Smooth muscle cell (in vitro differentiated cells): ENCODE data around the gene GID4. TPM values are rescaled to one million over a fixed set of nuclear protein-coding genes. Genes with fewer than 3 reads are reported as not detected.

Experiments used
- DNase-seq: peaks from one replicate; lab custom pipeline; 2025; ENCODE audit not compliant: unreplicated experiment; lab: John Stamatoyannopoulos, UW
- H2AFZ ChIP-seq: fragments of 200-600 bp; sonication (generic); 2 replicates; pipeline ENCODE4 v1.6.0; 2016; ENCODE audit warnings: antibody characterized with exemption, low read depth, mild to moderate bottlenecking
- H3F3A ChIP-seq: fragments of 200-600 bp; sonication (generic); 2 replicates; pipeline ENCODE4 v1.6.0; 2017; ENCODE audit warnings: antibody characterized with exemption, low read depth
- H3K27ac ChIP-seq: fragments of 200-600 bp; sonication (generic); 2 replicates; pipeline ENCODE4 v1.5.1; 2016; ENCODE audit warnings: low read depth, mild to moderate bottlenecking
- H3K27me3 ChIP-seq: fragments of 200-600 bp; sonication (generic); 2 replicates; pipeline ENCODE4 v1.6.1; 2016; ENCODE audit warnings: low read depth, mild to moderate bottlenecking
- H3K36me3 ChIP-seq: fragments of 200-600 bp; sonication (generic); 2 replicates; pipeline ENCODE4 v1.5.1; 2016; ENCODE audit warnings: low read depth
- H3K4me1 ChIP-seq: fragments of 200-600 bp; sonication (generic); 2 replicates; pipeline ENCODE4 v1.5.1; 2016; ENCODE audit warnings: low read depth
- H3K4me2 ChIP-seq: fragments of 200-600 bp; sonication (generic); 2 replicates; pipeline ENCODE4 v1.6.0; 2016; ENCODE audit warnings: mild to moderate bottlenecking
- H3K4me3 ChIP-seq: fragments of 200-600 bp; sonication (generic); 2 replicates; pipeline ENCODE4 v1.5.1; 2016; ENCODE audit warnings: mild to moderate bottlenecking
- H3K79me2 ChIP-seq: fragments of 200-600 bp; sonication (generic); 2 replicates; pipeline ENCODE4 v1.6.0; 2016; ENCODE audit warnings: low read depth, mild to moderate bottlenecking
- H3K9ac ChIP-seq: fragments of 200-600 bp; sonication (generic); 2 replicates; pipeline ENCODE4 v1.6.0; 2016; ENCODE audit warnings: low read depth
- H3K9me3 ChIP-seq: fragments of 200-600 bp; sonication (generic); replicated peaks from 2 replicates; pipeline ENCODE4 v1.5.1; 2016; ENCODE audit warnings: low read depth
- H4K20me1 ChIP-seq: fragments of 200-600 bp; sonication (generic); 2 replicates; pipeline ENCODE4 v1.6.0; 2016; ENCODE audit warnings: low read depth
- WGBS: methylation state at CpG from one replicate; pipeline ENCODE4 v1.1.7; 2016; ENCODE audit warnings: low lambda C conversion rate; 5-methylcytosine and 5-hydroxymethylcytosine counted together
- polyA plus RNA-seq: library from polyadenylated mRNA; unstranded; fragments of >200 nt; fragmentation: Nextera tagmentation; extraction: Ambion mirVana; gene quantifications from 2 replicates; pipeline ENCODE4 v1.2.1, GENCODE V29; 2016
- total RNA-seq: library from RNA; depleted of rRNA; stranded (reverse); fragments of >200 nt; gene quantifications from 2 replicates; pipeline ENCODE4 v1.2.3, GENCODE V29; 2014
- TF ChIP-seq, protein P1 (sequence below): fragments of 200-600 bp; sonication (generic); IDR thresholded peaks from 2 replicates; pipeline ENCODE4 v1.5.1; 2017; ENCODE audit warnings: borderline replicate concordance, mild to moderate bottlenecking, antibody characterized with exemption; ENCODE audit not compliant: insufficient read depth, poor library complexity, severe bottlenecking

GID4 gene
- total RNA-seq (7.7 and 8.4 TPM in 2 replicates), polyA plus RNA-seq (6.1 and 7.5 TPM in 2 replicates)

- peak within 1 kb of the TSS; percentile 30 for H3K27ac ChIP-seq
- peaks cover 58% of the 10 kb centered on the region for H3K79me2 ChIP-seq
- peak within 1 kb of the TSS; percentile 97 for H2AFZ ChIP-seq
- peak within 1 kb of the TSS; percentile 81 for H3K9ac ChIP-seq
- 1% methylated on average over 62 of the region's 67 CpGs for WGBS
- peaks cover 14% of the 10 kb centered on the region for H3K4me1 ChIP-seq
- TF ChIP-seq, protein P1, sequence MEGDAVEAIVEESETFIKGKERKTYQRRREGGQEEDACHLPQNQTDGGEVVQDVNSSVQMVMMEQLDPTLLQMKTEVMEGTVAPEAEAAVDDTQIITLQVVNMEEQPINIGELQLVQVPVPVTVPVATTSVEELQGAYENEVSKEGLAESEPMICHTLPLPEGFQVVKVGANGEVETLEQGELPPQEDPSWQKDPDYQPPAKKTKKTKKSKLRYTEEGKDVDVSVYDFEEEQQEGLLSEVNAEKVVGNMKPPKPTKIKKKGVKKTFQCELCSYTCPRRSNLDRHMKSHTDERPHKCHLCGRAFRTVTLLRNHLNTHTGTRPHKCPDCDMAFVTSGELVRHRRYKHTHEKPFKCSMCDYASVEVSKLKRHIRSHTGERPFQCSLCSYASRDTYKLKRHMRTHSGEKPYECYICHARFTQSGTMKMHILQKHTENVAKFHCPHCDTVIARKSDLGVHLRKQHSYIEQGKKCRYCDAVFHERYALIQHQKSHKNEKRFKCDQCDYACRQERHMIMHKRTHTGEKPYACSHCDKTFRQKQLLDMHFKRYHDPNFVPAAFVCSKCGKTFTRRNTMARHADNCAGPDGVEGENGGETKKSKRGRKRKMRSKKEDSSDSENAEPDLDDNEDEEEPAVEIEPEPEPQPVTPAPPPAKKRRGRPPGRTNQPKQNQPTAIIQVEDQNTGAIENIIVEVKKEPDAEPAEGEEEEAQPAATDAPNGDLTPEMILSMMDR = no peak
- H4K20me1 ChIP-seq = peaks cover 16% of the 10 kb centered on the region
- H3K27me3 ChIP-seq = no peaks in the 10 kb centered on the region
- no peaks in the 10 kb centered on the region for H3K9me3 ChIP-seq
- H3K4me2 ChIP-seq = peak within 1 kb of the TSS; percentile 95
- peak within 1 kb of the TSS; percentile 84 for H3K4me3 ChIP-seq
- no peaks in the 10 kb centered on the region for H3F3A ChIP-seq
- DNase-seq = peak; percentile 96
- H3K36me3 ChIP-seq = no peaks in the 10 kb centered on the region
These were observed at the start of gene GID4, which contains the start of gene ATPAF2 for GRCh38 chr17:18038861-18039534. Gene GID4 (plus strand): TSS chr17:18039408. CDS start chr17:18039465, 57 bp downstream. Gene ATPAF2 (minus strand): TSS chr17:18039168. CDS start chr17:18039013, 155 bp downstream.

- no peaks in the 10 kb centered on the region for H3K79me2 ChIP-seq
- no peak overlapping the region for H3K4me3 ChIP-seq
- H3K9me3 ChIP-seq = no peaks in the 10 kb centered on the region
- H3K27me3 ChIP-seq = no peaks in the 10 kb centered on the region
- H3K4me2 ChIP-seq = no peak overlapping the region
- H3K9ac ChIP-seq = no peak overlapping the region
- no peak overlapping the region for H3K27ac ChIP-seq
- H4K20me1 ChIP-seq = no peaks in the 10 kb centered on the region
- no peak for DNase-seq
- 91% methylated on average over 10 of the region's 10 CpGs for WGBS
- H2AFZ ChIP-seq = no peak overlapping the region
- H3K4me1 ChIP-seq = no peaks in the 10 kb centered on the region
- TF ChIP-seq, protein P1 = no peak
- H3F3A ChIP-seq = no peaks in the 10 kb centered on the region
- H3K36me3 ChIP-seq = no peaks in the 10 kb centered on the region
These were observed 49.6 kb upstream of the GID4 start for GRCh38 chr17:17989618-17990017.

DNA sequence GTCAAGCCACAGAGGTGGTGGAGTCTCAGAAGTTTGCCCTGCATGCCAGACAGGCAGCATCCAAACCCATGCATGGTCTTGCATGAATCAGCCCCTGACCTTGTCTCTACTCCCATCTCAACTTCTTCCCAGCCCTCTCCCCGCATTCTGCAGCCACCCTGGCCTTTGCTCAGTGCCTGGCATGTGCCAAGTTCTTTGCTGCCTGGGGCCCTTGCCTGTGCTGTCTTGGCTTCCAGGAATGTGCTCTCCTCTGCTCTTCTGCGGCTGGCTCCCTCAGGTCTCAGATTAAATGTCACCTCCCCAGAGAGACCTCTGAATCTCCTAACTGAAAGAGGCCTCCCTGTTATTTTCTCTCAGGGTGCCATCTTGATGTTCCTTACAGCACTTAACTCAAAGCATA, 48.9 kb upstream of the GID4 start:
- H3K79me2 ChIP-seq = no peaks in the 10 kb centered on the region
- H3F3A ChIP-seq = no peaks in the 10 kb centered on the region
- no peak overlapping the region for H3K4me3 ChIP-seq
- H3K4me2 ChIP-seq = no peak overlapping the region
- H2AFZ ChIP-seq = no peak overlapping the region
- no peaks in the 10 kb centered on the region for H3K4me1 ChIP-seq
- no peaks in the 10 kb centered on the region for H4K20me1 ChIP-seq
- H3K9ac ChIP-seq = peak overlapping the region; percentile 85
- 64% methylated on average over 2 of the region's 2 CpGs for WGBS
- H3K27me3 ChIP-seq = no peaks in the 10 kb centered on the region
- TF ChIP-seq, protein P1 = no peak
- no peaks in the 10 kb centered on the region for H3K36me3 ChIP-seq
- H3K9me3 ChIP-seq = no peaks in the 10 kb centered on the region
- no peak for DNase-seq
- peak overlapping the region; percentile 96 for H3K27ac ChIP-seq

DNA sequence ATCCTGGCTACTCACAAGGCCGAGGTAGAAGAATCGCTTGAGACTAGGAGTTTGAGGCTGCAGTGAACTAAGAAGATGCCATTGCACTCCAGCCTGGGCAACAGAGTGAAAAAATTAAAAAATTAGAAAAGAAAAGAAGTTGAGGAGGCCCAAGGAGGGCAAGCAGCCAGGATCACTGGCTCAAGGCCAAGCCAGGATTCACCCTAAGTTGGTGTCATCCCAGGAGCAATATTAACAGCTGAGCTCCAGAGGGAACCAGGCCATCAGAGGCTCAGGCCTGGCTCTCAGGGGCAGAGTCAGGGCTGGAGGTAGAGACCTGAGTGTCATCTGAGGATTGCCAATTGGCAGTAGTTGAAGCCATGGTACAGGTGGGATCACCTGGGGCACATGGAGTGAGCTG, 45.8 kb upstream of the GID4 start:
- whole genome bisulfite sequencing = 100% methylated on average over 2 of the region's 2 CpGs
- TF ChIP-seq, protein P1 = no peak
- no peak overlapping the region for H3K4me3 ChIP-seq

More for the DNA sequence above, 45.8 kb upstream of the GID4 start:
- Histone ChIP-seq H3K4me2 (no peak overlapping the region), H2AFZ (no peak overlapping the region), H3K9ac (no peak overlapping the region), H3K79me2 (no peaks in the 10 kb centered on the region), H3F3A (no peaks in the 10 kb centered on the region), H3K27ac (no peak overlapping the region), H4K20me1 (no peaks in the 10 kb centered on the region), H3K27me3 (no peaks in the 10 kb centered on the region), H3K9me3 (no peaks in the 10 kb centered on the region), H3K36me3 (no peaks in the 10 kb centered on the region), H3K4me1 (no peaks in the 10 kb centered on the region)
- DNase-seq = no peak
